HG03439 (cell line): ENCODE results near the gene PDC.
"Not testable (repeated sequence)": the region's sequence is repeated elsewhere in the genome, so short reads cannot be mapped to it uniquely, and the experiment has no call there.

Experiments
- ATAC-seq: cut with Tn5 transposase; IDR thresholded peaks from one replicate; pipeline ENCODE4 v1.9.1; 2021; ENCODE audit warnings: mild to moderate bottlenecking, moderate library complexity; ENCODE audit not compliant: unreplicated experiment

PDC gene

GRCh38 chr1:186404454-186405051 lies 56.4 kb downstream of the PDC start:
- no peak for ATAC-seq

GRCh38 chr1:186403632-186404031 lies 57.3 kb downstream of the PDC start:
- ATAC-seq, result no peak

- not testable (repeated sequence) for ATAC-seq
Observed at GRCh38 chr1:186401446-186401845, 59.5 kb downstream of the PDC start.
